IgD-negative memory B cell (primary cell): ENCODE data around the gene SEPTIN5. TPM values are rescaled to one million over a fixed set of nuclear protein-coding genes. Genes with fewer than 3 reads are reported as not detected.

Source experiments
- H3K27ac Mint-ChIP-seq, 3 donors: one replicate each; pipeline ENCODE4 v1.8.0; 2020 to 2022; ENCODE audit warnings: mild to moderate bottlenecking in 3 of 3, mixed read lengths in 3 of 3, moderate library complexity in 1 of 3
- H3K27me3 Mint-ChIP-seq: one replicate; pipeline ENCODE4 v1.8.0; 2021; ENCODE audit warnings: mixed read lengths
- H3K36me3 Mint-ChIP-seq: one replicate; pipeline ENCODE4 v1.8.0; 2020; ENCODE audit warnings: mild to moderate bottlenecking, mixed read lengths
- H3K4me1 Mint-ChIP-seq, 3 donors: one replicate each; pipeline ENCODE4 v1.8.0; 2020 to 2022; ENCODE audit warnings: mixed read lengths in 3 of 3, mild to moderate bottlenecking in 1 of 3
- H3K4me3 Mint-ChIP-seq, 4 donors: one replicate each; pipeline ENCODE4 v1.8.0; 2020 to 2022; ENCODE audit warnings: mild to moderate bottlenecking in 4 of 4, mixed read lengths in 4 of 4, moderate library complexity in 3 of 4
- H3K9me3 Mint-ChIP-seq, 3 donors: one replicate each; pipeline ENCODE4 v1.8.0; 2020 to 2021; ENCODE audit warnings: mixed read lengths in 3 of 3, mild to moderate bottlenecking in 1 of 3
- polyA plus RNA-seq: library from polyadenylated mRNA; unstranded; fragments of 300-500 nt; fragmentation: Illumina TruSeq; gene quantifications from one replicate; pipeline ENCODE4 v1.2.3, GENCODE V29; 2021

Gene SEPTIN5
- polyA plus RNA-seq, 1 donor from 2014 or later, result 0.43 TPM

DNA sequence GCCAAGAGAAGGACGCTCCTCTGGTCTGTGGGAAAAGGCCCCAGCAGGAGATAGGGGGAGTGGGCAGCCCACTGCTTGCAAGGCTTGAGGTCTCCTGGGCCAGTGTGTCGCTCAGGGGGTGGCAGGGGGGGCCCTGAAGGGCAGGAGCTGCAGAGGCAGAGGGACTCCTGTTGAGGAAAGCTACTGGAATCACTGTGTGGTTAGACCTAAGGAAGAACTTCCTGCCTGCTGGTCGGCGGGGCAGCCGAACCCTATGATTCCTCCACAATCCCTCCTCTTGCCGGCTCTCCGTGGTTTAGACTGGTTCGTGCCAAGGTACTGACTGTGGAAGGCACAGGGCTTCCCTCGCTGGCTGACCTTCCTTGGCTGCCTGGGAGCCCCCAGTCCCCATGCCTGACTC, 15.2 kb downstream of the SEPTIN5 start:
- H3K9me3 Mint-ChIP-seq, result no peaks in the 10 kb centered on the region
- H3K4me1 Mint-ChIP-seq, result peaks cover 0 to 8% (median 3%) of the 10 kb centered on the region in 3 donors
- peak overlapping the region in 1 of 3 donors; percentile 5 for H3K27ac Mint-ChIP-seq
- H3K4me3 Mint-ChIP-seq, result no peak overlapping the region
- H3K27me3 Mint-ChIP-seq, result peaks cover 9% of the 10 kb centered on the region
- H3K36me3 Mint-ChIP-seq, result no peaks in the 10 kb centered on the region

DNA sequence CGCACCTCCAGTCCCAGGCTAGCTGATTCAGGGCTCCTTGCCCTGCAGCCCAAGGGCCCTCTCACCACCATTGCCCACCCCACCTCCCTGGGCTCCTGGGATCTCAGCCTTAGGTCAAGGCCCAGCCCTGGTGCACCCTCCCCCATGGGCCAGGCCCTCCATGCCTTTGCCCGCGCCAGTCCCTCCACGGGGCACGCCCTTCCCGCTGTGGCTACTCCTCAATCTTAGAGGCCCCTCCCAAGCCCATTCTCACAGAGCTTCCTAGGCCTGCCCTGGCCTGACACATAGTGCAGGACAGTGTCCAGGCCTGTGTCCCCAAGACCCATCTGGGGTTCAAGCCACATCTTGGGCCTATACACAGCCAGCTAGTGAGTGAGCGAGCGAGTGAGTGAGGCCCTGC, 15.9 kb downstream of the SEPTIN5 start:
- H3K36me3 Mint-ChIP-seq, result no peaks in the 10 kb centered on the region
- H3K4me3 Mint-ChIP-seq, result no peak overlapping the region
- no peaks in the 10 kb centered on the region for H3K9me3 Mint-ChIP-seq
- H3K4me1 Mint-ChIP-seq, result peaks cover 0 to 3% (median 1%) of the 10 kb centered on the region in 3 donors
- no peak overlapping the region for H3K27ac Mint-ChIP-seq
- peaks cover 2% of the 10 kb centered on the region for H3K27me3 Mint-ChIP-seq

DNA sequence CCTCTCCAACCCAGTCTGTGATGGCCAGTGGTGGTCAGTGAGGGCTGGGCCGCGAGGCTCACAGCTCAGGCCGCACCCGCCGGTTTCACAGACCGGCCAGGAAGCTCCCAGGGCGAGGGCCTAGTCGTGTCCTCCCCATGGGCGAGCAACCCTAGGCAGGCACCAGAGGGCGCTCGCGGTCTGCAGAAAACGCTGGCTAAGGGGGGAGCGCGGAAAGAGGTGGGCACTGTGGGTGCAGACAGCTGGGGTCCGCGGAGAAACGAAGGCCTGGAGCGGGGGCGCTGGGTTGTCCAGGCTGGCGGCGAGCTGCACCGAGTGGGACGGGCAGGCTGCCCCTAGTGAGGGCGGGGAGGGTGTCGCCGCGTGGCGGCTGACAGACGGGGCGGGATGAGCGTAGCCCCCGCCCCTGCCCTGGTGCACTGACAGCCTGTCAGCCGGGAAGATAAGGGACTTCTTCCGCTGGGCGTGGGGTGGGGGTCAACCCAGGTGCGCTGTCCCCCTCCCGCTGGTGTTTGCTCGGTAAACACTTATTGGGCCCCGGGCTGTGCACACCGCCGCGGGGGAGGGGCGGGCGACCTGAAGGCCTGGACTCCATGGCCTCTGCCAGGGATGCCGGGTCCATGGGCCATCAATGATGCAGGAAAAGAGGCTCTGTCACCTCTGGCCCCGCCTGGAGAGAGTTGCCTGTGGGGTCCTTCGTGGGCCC, 16.5 kb downstream of the SEPTIN5 start:
- Mint-ChIP-seq H3K4me1 (peaks cover 0 to 2% (median 1%) of the 10 kb centered on the region in 3 donors), H3K27ac (no peak overlapping the region), H3K36me3 (no peaks in the 10 kb centered on the region), H3K4me3 (peak overlapping the region in 3 of 4 donors; percentile 39 to 88 (median 77)), H3K27me3 (peaks cover 2% of the 10 kb centered on the region), H3K9me3 (no peaks in the 10 kb centered on the region)

DNA sequence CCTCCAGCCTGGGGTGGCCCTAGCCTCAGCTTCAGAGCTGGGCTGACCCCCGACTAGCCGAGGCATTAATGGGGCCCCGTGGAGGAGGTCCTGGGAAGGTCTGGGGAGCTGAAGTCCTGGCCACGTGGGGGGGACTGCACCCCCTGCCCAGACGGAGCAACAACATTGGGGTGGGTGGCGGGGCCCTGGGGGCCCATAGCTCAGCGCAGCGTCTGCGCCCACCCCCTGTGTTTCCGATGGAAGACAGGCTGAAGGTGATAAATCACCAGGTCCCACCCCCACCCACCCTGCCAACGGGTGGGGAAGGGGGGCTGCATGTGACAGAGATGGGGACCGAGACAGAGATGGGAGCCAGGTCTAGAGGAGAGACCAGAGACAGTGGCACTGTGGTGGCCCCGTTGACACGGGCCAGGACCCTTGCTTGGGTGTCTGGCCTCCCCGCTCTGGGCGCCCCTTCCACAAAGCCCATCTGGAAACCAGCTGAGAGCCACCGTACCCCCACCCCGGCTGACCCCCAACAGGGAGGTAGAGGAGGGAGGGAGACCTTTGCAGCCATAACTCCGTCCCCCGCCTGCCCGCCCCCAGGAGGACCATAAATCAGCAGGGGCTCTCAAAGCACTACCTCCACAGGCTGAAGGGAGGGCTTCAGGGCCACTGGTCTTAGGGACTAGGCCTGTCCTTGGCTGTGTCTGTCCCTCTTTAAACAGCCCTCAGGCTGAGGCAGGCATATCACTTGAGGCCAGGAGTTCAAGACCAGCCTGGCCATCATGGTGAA, 17.2 kb downstream of the SEPTIN5 start:
- peaks cover 0 to 2% (median 1%) of the 10 kb centered on the region in 3 donors for H3K4me1 Mint-ChIP-seq
- no peaks in the 10 kb centered on the region for H3K9me3 Mint-ChIP-seq
- H3K36me3 Mint-ChIP-seq, result no peaks in the 10 kb centered on the region
- H3K27ac Mint-ChIP-seq, result no peak overlapping the region
- H3K4me3 Mint-ChIP-seq, result peak overlapping the region in 1 of 4 donors; percentile 17
- peaks cover 2% of the 10 kb centered on the region for H3K27me3 Mint-ChIP-seq

DNA sequence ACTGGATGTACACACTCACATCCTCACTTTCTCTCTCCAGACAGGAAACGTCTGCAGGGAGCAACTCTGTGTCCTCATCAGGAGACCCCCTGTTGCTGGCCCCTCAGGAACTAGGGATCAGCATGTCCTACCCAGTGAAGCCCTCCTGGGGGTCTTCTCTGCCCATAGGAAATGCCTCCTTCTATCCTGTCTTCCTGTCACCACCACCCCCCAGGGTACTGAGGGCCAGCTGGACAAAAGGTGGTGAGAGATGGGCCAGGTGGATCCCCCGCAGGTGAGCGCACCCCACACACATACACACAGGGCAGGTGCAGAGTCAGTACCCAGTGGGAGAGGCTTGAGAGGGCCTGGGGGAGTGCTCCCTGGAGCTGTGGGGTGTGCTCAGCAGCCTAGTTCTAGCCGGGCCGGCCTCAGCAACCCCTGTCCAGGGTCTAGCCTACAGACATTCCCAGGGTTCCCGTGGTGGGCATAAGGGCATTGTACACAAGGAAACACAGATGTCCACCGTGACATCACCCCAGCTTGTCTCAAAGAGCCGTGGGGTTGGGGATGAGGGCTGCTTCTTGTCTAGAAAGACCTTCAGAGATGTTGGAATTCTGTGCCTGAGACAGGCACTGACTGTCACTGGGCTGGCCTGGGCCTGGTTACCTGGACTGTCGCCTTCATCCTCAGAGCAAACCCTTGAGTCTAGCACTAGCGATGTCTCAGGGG, 18.3 kb downstream of the SEPTIN5 start:
- no peaks in the 10 kb centered on the region for H3K9me3 Mint-ChIP-seq
- peaks cover 2% of the 10 kb centered on the region for H3K27me3 Mint-ChIP-seq
- no peaks in the 10 kb centered on the region for H3K36me3 Mint-ChIP-seq
- no peak overlapping the region for H3K27ac Mint-ChIP-seq
- H3K4me1 Mint-ChIP-seq, result peaks cover 0 to 2% (median 1%) of the 10 kb centered on the region in 3 donors
- H3K4me3 Mint-ChIP-seq, result peak overlapping the region in 1 of 4 donors; percentile 65

DNA sequence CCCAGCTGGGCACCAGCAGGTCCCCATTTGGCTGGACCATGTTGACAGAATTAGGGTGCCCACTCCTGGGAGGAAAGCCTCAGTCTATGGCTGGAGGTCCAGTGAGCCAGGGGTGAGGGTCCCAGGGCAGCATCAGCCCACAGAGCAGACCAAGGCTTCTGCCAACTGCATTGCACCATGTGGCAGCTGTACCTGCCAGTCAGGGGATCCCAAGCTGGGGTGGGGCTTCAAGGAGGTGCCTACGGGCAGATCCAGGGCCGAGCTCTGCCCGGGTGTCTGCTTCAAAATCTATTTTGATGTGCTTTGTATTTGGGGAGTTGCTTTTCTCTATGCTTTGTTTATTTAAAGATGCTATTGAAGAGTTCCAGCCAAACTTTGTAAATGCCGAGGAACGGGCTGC, 19.5 kb downstream of the SEPTIN5 start:
- no peak overlapping the region for H3K4me3 Mint-ChIP-seq
- peaks cover 0 to 2% (median 1%) of the 10 kb centered on the region in 3 donors for H3K4me1 Mint-ChIP-seq
- peaks cover 2% of the 10 kb centered on the region for H3K27me3 Mint-ChIP-seq
- no peaks in the 10 kb centered on the region for H3K36me3 Mint-ChIP-seq
- no peak overlapping the region for H3K27ac Mint-ChIP-seq
- H3K9me3 Mint-ChIP-seq, result no peaks in the 10 kb centered on the region

DNA sequence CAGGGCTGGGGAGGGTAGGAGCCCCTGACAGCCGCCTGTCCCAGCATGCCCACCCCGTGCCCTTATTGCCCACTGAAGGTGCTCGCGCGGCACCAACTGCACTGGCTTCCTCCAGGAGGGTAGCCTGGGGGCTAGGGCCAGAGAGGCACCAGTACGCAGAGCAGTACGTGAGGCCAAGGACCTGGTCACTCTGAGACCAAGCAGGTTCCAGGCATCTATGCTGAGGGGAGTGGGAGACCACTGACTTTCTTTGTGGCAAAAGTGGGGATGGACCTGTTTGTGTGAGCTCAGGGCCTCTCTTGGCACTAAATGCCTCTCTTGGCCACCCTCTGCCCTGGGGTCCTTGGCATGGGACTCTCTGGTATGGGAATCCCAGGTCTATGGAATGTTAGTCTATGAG, 19.9 kb downstream of the SEPTIN5 start:
- no peak overlapping the region for H3K4me3 Mint-ChIP-seq
- no peak overlapping the region for H3K27ac Mint-ChIP-seq
- peaks cover 0 to 2% (median 1%) of the 10 kb centered on the region in 3 donors for H3K4me1 Mint-ChIP-seq
- peaks cover 2% of the 10 kb centered on the region for H3K27me3 Mint-ChIP-seq
- no peaks in the 10 kb centered on the region for H3K9me3 Mint-ChIP-seq
- H3K36me3 Mint-ChIP-seq, result no peaks in the 10 kb centered on the region

DNA sequence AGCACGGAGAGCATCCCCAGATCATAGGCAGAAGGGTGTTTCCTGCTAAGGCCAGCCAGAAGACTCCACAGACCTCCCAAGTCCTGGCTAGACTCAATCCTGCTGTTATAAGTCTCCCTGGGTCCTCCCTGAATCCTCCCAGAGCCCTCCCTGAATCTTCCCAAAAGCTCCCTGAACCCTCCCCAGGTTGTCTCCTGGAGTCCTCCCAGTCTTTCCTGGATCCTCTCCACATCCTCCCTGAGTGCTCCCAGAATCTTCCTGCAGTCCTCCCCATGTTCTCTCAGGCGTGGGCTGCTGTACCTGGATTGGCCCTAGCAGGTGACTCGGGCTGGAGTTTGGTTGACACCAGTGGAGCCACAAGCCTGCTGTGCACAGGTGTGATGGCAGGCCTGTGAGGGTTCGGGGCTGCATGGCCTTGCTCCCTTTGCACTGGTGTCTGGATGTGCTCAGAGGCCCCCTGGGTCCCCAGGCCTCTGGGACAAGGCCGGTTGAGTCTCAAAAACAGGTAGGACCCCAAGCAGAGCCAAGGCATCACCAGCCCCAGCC, 20.6 kb downstream of the SEPTIN5 start:
- Mint-ChIP-seq H3K27me3 (peaks cover 2% of the 10 kb centered on the region), H3K4me3 (no peak overlapping the region), H3K4me1 (peaks cover 0 to 2% (median 1%) of the 10 kb centered on the region in 3 donors), H3K27ac (no peak overlapping the region), H3K9me3 (no peaks in the 10 kb centered on the region), H3K36me3 (no peaks in the 10 kb centered on the region)

DNA sequence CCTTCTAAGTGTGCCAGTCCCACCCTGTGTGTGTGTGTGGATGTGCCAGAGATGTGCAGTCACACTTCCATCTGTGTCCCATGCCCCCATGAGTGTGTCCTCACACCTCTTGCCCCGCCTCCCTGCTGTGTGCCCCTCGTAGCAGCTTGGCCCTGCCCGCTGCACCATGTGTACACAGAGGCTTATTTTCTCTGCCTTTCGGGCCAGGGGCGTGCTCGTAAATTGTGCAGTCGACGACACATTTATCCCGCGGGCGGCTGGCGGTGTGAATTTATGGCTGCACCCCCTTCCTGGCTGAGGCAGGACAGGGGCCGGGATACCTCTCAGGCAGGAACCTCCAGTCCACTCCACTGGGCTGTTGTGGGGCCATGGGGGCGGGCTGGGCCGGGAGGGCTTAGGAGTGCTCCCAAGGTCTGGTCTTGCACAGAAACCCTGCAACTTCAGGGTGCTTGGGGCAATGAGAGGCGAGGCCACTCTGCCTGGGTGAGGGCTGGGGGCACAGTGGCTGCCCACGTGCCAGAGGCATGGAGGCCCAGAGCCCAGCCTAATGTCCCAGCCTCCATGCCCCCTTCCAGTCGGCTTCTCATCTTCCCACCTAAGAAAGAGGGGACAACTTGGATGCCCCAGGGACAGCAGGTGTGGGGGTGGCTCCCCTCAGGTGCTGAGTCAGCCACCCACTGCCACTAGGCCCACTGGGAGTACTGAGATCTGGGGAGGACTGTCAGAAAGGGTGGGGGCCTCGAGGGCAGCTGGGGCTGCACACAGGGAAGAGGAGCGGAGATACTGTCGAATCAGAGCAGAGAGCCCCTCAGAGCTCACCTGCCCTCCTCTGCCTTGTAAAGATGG, 21.6 kb downstream of the SEPTIN5 start:
- no peaks in the 10 kb centered on the region for H3K27me3 Mint-ChIP-seq
- no peaks in the 10 kb centered on the region for H3K9me3 Mint-ChIP-seq
- no peak overlapping the region for H3K27ac Mint-ChIP-seq
- no peaks in the 10 kb centered on the region for H3K4me1 Mint-ChIP-seq
- H3K4me3 Mint-ChIP-seq, result no peak overlapping the region
- no peaks in the 10 kb centered on the region for H3K36me3 Mint-ChIP-seq

DNA sequence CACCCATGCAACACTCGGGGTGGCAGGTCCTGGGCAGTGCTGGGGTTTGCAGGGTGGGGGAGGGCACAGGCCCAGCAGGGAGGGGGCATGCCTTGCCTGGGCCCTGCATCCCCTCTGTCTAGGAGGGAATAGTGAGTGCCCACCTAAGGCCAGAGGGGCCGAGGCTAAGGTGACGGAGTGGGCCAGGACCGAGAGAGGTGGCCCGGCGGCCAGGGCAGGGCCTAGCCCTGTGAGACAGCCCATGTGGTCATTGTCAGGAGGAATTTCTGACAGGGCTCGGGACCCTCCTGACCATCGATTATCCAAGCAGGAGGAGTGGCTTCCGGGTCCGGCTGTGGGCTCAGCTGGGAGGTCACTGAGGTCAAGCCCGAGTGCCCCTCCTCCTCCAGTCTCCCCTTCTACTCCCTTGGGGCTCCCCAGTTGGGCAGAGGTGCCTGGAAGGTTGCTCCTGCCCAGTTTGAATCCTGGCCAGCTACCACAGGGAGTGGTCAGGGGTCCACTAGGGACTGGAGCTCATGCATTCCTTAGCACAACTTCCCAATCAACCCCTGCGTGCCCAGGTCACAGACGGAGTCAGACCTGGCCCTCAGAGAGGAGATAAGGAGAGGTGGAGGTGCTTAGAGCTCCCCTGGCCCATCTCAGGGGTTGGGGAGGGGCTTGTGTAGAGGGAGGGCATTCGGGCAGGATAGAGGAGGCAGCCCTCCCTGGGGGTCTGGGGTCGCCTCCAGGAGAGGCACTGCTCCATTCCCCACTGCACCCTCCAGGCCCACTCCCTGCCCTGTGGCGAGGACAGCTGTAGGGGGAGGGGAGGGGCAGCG, 23.8 kb downstream of the SEPTIN5 start:
- Mint-ChIP-seq H3K4me3 (no peak overlapping the region), H3K36me3 (no peaks in the 10 kb centered on the region), H3K4me1 (no peaks in the 10 kb centered on the region), H3K27ac (no peak overlapping the region), H3K27me3 (no peaks in the 10 kb centered on the region), H3K9me3 (no peaks in the 10 kb centered on the region)

DNA sequence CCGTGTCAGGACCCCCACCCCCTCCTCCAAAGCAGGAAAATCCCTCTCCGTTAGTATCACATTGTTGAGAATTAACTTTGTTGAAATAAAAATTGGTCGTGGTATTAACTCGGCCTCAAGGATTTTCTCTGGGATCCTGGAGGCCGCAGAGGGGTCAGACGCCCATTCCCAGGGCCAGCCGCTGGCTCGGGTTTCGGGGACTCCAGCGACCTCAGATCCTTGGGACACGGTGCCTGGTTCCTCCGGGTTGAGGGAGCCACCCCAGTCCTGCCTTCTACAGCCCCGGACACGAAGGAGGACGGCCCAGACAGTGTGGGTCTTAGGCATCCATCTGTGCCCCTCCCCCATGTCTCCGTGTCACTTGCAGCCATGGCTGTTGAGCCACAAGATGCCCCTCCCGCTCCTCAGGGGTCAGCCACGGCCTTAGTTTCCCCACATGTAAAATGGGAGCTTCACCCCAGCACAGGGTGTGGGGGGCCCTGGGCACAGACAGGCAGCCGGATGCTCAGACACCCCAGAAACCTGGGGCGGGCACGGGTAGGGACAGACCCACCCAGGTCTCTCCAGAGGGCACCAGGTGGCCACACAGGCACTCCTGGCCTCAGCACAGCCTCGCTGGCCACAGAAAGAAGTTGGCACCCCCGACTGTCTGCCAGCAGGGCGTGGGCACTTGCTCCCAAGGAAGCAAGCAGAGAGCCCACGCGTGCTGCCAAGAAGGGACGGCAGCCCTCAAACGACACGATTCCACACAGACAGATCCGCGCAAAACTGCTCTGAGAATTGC, 24.6 kb downstream of the SEPTIN5 start:
- Mint-ChIP-seq H3K4me3 (no peak overlapping the region), H3K36me3 (no peaks in the 10 kb centered on the region), H3K27me3 (no peaks in the 10 kb centered on the region), H3K27ac (no peak overlapping the region), H3K4me1 (no peaks in the 10 kb centered on the region), H3K9me3 (no peaks in the 10 kb centered on the region)

DNA sequence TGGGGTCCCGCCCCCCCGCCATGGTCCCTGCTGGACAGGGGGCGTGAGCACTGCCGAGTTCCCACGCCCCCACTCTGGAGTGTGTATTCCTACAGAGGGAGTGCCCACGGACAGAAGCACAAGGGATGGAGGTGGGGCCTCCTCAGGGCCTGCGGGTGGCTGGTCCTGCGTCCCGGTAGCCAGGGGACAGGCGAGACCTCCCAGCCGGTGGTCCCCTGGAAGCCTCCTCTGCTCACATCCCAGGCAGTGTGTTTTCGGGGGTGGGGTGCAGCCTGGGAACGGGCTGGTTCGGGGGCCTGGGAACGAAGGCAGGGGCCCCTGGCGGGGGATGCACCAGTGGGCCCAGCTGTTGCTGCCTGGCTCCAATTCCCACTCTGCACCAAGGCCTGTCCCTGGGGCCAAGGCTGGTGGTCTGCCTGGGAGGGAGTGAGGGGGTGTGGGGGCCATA, 25.2 kb downstream of the SEPTIN5 start:
- Mint-ChIP-seq H3K4me3 (no peak overlapping the region), H3K27ac (no peak overlapping the region), H3K27me3 (no peaks in the 10 kb centered on the region), H3K4me1 (no peaks in the 10 kb centered on the region), H3K36me3 (no peaks in the 10 kb centered on the region), H3K9me3 (no peaks in the 10 kb centered on the region)

DNA sequence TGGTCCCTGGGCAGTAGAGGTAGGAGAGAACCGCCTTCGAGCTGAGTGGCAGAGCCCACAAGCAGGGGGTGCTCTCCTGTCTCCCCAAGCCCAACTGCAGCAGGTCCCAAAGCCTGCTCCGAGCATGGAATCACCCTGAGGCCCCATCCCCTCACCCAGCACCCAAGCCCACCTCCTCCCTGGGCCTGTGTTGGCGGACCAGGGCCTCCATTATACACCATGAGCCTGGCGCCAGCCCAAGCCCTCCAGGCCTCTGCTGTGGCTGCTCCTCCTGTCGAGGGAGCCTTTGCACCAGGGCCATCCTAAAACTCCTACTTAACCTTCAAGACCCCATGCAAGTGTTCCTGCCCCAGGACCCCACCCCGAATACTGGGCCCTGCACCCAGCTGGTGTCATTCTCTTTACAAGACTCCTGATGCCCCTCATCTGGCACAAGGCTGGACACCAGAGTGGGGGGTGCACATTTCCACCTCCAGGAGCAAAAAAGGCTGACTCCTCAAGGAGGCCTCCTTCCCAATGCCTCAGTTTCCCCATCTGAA, 25.7 kb downstream of the SEPTIN5 start:
- Mint-ChIP-seq H3K9me3 (no peaks in the 10 kb centered on the region), H3K27ac (no peak overlapping the region), H3K27me3 (no peaks in the 10 kb centered on the region), H3K4me1 (no peaks in the 10 kb centered on the region), H3K4me3 (no peak overlapping the region), H3K36me3 (no peaks in the 10 kb centered on the region)
